GM21526 (cell line): ENCODE results near the gene TMEM151A.
A peak's percentile ranks its signal among the peaks of the same experiment; 100 is the strongest.
"Not testable (repeated sequence)": the region's sequence is repeated elsewhere in the genome, so short reads cannot be mapped to it uniquely, and the experiment has no call there.

Experiments
- ATAC-seq: cut with Tn5 transposase; IDR thresholded peaks from one replicate; pipeline ENCODE4 v1.9.1; 2021; ENCODE audit warnings: moderate library complexity; ENCODE audit not compliant: unreplicated experiment, low FRiP score

The TMEM151A gene

GRCh38 chr11:66320289-66320688 lies 28.6 kb downstream of the TMEM151A start:
- ATAC-seq = not testable (repeated sequence)

GRCh38 chr11:66320748-66321147 lies 29.1 kb downstream of the TMEM151A start:
- not testable (repeated sequence) for ATAC-seq

- no peak for ATAC-seq
Measured at GRCh38 chr11:66321606-66322005, 29.9 kb downstream of the TMEM151A start.

- ATAC-seq = no peak
Measured at GRCh38 chr11:66322732-66323427, 31.2 kb downstream of the TMEM151A start.

- ATAC-seq = no peak
Measured at GRCh38 chr11:66323684-66324083, 32.0 kb downstream of the TMEM151A start.

GRCh38 chr11:66324664-66325063 lies 33.0 kb downstream of the TMEM151A start:
- no peak for ATAC-seq

- ATAC-seq = no peak
Measured at GRCh38 chr11:66325263-66325671, 33.6 kb downstream of the TMEM151A start.

- no peak for ATAC-seq
Measured at GRCh38 chr11:66326261-66327111, 34.8 kb downstream of the TMEM151A start.

GRCh38 chr11:66327171-66328030 lies 35.7 kb downstream of the TMEM151A start:
- no peak for ATAC-seq

GRCh38 chr11:66328031-66328301 lies 36.3 kb downstream of the TMEM151A start:
- no peak for ATAC-seq

- ATAC-seq = peak; percentile 43
Measured at GRCh38 chr11:66328302-66329144, 36.8 kb downstream of the TMEM151A start.

- ATAC-seq = no peak
Measured at GRCh38 chr11:66329165-66329673, 37.5 kb downstream of the TMEM151A start.

GRCh38 chr11:66330931-66331330 lies 39.2 kb downstream of the TMEM151A start:
- ATAC-seq = no peak

GRCh38 chr11:66331542-66332370 lies 40.1 kb downstream of the TMEM151A start:
- no peak for ATAC-seq

- ATAC-seq = no peak
Measured at GRCh38 chr11:66332371-66333219, 40.9 kb downstream of the TMEM151A start.

GRCh38 chr11:66333220-66333877 lies 41.7 kb downstream of the TMEM151A start:
- ATAC-seq = no peak

GRCh38 chr11:66333896-66334604 lies 42.4 kb downstream of the TMEM151A start:
- no peak for ATAC-seq
